Measurements from ENCODE around the gene ROBO1. TPM values are rescaled to one million over a fixed set of nuclear protein-coding genes. Genes with fewer than 3 reads are reported as not detected.

The ROBO1 gene
- total RNA-seq, 1 experiment from 2014 or later = 0.25 TPM

DNA sequence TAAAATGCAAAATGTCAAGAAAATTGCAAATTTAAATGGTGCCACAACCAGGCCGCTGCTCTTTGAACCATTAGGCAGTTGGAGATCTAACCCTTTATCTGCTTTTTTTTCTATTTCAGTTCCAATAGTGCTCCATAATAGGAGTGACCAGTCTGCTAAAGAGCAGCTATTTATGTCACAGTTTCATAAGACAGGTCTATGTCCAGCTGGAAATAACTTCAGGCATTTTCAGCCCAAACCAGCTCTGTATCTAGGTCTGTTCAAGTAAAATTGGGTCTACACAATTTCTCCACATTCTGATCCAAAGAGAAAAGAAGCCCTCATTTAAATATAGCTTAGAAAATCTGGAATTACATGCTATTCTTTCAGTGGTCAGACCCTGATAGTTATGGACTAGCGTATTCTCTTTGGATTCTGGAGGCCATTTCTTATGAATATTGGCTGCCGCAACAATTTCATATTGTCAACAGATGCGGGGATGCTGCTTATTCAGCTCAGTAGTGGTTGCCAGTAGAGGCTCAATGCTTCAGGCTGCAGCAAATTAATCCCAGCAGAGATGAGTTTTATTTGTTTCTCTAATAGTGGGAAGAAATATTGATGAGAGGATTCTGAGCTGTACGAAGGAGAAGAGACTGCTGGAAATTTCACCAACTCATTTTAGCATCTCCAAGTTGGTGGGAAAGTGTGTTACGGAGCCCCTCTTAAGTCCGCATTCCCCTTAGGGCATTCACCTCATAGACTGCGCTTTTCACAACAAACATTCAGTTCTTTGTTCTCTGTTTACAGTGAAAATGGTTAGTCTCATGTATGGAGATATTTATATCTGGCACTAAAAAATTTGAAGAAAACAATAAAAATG lies 887.0 kb downstream of the ROBO1 start:
- no peak for DNase-seq (ENCODE audit: low spot score)

DNA sequence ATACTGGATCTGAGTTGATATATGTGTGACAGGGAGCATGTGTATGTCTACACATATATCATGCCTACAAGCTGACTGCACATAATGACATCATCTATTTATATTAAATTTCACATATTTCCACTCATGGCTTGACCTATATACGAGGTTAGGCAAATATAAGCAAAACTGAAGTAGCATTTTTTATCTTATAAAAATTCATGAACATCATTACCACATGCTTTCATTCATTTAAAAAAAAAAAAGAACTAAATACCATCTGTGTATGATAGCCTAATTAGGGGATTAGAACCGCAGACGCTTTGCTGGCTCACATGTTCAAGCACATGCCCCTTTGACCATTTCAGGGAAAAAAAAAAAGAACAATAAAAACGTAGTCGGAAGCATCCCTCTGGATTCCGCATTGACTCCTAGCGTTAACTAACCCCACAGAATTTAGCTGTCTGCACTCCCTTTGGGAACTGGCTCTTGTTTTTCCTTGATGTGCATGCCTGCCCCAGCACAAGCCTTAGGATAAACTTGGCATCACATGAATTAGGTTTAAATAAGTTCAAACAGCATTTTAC lies 888.4 kb downstream of the ROBO1 start:
- no peak for DNase-seq (ENCODE audit: low spot score)

DNA sequence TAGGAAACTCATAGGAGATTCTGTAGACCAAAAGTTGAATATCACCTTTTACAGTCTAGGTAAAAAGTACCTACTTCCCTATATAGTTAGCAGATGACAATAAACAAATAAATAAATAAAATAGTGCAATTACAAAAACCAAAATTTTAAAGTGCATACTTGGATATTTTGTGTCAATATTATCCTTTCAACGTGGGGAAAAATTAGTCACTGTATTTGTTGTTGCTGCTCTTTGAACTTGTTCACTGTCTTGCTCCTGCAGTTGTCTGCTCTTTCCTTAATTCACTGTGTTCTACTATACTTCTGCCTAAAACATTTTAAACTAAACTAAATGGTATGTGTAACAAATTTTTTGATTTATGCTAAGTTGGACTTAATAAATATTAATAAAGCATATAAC lies 889.0 kb downstream of the ROBO1 start:
- no peak for DNase-seq (ENCODE audit: low spot score)

DNA sequence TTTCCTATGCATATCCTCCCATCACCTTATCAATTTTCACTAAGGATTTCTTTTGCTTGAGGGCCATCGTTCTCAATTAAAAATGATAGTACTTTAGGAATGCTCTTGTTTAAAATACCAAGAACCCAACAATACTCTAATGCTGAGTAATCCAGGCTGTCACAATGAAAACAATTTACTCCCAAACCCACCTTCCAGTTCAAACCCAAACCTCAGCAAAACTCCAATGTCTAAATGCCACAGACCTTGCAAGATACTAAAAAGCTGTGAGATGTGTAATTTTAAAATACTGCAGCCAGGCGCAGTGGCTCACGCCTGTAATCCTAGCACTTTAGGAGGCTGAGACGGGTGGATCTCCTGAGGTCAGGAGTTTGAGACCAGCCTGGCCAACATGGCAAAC lies 889.8 kb downstream of the ROBO1 start:
- no peak for DNase-seq (ENCODE audit: low spot score)

DNA sequence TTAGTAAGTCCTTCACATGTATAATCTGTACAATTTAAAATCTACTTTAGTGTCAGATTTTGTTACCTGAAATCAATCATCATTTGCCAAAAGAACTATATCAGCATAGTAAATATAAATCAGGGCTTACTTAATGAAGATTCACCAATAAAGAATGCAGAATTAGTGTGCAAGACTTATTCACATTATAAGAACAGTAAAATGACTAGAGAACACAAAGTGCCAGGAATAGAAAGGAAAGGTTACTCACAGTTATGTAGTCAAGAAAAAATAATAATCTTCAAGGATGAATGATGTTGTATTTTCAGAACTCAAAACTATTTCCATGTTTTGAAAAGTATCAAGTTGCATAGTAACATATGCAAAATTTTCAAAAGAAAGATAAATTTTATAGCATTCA lies 891.9 kb downstream of the ROBO1 start:
- no peak for DNase-seq (ENCODE audit: low spot score)

DNA sequence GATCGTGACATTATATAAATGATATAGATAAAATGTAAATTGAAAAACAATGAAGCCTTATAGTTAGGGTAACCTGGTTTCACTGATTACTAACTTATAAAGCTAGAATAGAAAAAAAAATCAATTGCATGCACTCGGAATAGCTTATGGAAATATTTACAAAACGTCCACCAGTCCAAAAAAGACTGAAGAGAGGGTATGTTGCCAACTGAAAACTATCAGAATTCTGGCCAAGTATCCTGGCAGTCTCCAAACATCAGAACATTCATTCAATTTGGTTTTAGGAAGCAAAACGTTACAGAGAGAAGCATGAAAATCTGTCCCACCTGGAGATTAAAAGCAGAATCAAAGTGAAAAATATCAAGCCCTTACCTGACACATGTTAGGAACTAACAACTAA lies 892.4 kb downstream of the ROBO1 start:
- no peak for DNase-seq (ENCODE audit: low spot score)

DNA sequence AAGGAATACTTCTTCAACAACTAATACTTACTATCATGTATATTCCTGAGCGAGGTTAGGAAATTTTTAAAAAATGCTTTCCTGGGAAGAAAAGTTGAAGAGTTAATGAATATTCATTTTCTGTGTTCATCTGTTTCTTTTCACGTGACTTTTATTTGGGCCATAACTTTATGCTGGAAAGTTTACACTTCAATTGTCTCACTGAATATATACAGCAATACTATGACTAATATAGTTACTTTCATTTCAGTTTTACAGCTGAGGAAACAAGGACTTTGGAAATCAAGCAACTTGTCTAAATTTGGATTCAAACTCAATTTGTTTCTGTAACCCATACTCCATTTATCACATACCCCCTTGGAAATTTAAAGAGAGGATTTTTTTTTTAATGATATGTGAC lies 894.2 kb downstream of the ROBO1 start:
- no peak for DNase-seq (ENCODE audit: low spot score)

DNA sequence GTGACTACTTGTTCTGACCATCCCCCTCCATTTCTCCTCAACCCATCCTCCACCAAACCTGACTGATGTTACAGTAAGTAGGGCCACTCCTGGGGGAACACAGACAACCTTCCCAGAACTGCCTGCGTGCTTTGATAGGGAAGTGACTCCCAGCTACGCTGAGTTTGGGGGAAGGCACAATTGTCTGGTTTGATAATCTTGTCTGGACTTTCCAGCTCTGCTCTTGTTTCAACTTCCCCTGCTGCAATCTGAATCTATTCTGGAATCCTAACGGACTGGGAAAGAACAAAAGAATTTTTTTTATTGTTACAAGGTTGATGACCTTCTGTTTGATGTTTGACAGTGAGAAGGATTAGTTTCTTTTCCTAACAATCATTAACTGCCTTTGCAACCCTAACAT lies 895.6 kb downstream of the ROBO1 start:
- DNase-seq (ENCODE audit: low spot score) = no peak

DNA sequence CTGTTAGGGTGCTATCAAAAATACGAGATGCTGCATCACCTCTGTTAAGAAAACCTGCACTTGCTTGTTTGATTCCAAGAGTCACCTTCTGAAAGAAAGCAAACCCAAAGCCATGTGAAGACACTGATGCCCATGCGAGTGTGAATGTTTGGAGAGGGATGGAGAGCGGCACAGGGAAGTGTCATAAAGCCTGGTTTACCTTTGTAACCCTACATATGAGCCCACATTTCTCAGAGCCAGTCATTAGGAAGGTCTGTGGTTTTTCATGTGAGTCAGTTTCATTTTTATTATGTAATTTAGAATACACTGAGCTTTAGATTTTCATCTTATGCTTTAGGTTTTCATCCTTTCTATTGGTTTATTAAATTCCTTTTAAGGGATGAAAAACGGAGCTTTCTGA lies 896.8 kb downstream of the ROBO1 start:
- no peak for DNase-seq (ENCODE audit: low spot score)

DNA sequence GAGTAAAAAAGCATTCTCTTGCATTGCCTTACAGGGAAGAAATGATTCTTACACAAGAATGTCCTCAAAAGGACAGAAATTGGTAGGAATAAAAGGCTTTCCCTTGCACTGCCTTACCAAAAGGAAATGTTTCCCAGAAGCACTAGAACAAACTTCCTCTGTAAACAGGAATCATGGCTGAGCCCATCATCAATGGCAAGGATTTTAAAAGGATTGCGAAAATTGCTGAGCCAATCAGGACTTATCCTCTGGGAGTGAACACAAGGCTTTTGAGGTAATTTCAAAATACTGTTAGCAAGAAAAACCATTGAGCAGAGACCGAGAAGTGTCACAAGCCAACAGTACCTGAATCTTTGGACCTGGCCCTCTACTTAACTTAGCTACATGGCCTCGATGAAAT lies 897.3 kb downstream of the ROBO1 start:
- DNase-seq (ENCODE audit: low spot score) = no peak

DNA sequence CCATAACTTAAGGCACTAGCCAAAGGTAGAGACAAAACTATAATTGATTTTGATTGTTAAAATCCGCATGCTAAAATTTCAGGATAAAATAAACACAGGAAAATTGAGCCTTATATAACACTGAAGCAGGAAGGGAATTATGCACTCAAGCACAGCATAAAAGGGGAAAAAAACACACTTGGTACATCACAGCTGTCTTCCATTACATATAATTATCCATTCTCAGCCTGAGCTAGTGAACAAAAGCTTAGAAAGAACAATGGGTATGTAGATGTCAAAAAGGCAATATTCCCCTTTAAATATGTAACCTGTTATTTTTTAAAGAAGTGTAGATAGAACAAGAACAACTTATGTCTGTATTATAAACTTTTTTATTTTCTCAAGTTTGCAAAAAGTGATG lies 899.2 kb downstream of the ROBO1 start:
- no peak for DNase-seq (ENCODE audit: low spot score)

DNA sequence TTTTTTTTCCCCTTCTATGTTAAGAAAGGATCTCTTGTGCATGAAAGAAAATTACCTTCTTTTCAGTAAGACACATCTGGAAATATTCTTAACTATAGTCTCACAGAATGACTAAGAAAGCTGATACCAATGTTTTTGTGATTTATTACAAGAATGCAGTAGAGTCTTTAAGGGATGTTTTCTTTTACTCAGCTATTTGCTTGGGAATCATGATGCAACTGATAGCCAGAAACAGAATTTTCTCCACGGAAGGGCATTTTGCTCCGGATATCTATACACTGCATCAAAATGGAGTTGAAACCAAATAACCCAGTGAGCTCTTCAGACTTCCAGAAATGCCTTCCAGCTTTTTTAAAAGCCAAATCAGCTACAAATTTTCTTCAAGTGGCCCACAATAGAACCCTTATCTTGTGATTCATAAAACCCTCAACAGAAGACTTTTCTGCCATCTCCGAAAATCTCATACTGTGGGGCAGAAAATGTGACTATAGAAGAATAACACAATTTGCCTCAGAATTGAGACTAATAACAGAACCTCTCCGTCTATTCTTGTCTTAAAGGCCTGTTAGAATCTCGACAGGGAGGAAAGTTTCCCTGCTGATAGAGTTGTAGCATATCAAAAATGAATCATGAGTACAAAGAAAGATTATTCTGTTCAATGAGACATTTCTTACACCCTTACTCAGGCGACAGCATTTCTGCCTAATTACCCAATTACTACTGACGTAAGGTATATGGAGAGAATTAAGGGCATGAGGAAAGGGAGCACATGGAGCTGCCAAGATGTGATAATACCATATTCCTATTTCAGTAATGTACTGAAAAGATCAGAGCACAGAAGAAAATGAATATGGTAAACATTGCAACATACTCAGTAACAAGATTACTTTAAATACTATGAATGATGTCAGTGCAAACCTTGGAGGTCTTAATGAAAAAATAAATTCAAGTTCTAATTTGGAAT lies 900.1 kb downstream of the ROBO1 start:
- no peak for DNase-seq (ENCODE audit: low spot score)

DNA sequence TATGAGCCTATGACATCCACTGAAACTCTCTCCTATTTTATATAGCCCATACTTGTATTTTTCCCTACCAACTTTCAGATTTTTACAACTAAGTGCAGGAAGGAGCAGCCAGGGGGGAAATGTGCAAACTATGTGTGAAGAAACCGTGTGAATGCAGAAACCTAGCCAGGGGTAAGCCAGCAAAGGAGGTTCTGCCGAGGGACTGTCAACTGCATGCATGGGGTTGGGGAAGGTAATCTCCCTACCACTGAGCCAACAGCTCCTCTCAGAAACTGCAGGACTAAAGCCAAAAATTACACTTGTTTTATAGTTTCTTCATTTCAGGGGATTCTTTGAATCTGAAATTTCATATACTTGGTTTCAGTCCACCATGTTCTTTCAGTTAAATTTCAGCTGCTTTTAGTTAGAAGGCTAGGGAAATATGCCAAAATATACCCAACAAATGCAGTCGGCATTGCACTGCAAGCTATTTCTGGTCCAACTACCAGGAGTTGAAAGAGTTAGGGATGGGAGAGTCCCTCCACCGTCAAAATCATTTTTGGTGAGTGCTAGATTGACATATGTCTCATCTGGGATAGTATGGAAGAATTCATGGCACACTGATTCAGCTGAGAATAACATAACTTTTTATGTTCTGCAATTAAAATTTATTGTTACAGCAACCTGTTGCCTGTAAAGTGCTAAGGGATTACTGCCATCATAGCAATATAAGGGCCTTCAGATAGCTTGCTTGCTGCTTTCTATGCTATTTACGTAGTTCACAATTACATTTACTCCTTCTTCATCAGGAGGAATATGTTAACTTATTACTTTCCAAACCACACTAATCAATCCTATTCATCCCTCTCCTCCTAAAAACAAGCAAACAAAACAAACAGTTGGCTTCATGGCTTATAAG lies 904.2 kb downstream of the ROBO1 start:
- DNase-seq (ENCODE audit: low spot score) = no peak

DNA sequence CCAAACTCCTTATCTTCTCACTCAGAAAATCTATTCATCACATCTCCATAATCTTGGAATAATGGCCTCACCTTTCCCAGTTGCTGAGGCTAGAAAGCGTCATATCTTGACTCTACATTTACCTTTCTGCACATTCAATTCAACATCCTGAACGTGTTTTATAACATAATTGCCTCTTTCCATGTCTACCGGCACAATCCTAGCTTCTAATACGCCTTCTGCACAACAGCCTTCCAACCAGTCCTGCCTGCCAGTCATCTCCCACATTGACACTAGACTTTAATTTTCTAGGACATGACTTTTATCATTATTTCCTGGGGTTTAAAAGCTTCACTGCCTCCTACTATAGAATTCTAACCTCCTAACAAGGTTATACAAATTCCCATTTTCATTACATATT lies 906.6 kb downstream of the ROBO1 start:
- DNase-seq (ENCODE audit: low spot score) = no peak

DNA sequence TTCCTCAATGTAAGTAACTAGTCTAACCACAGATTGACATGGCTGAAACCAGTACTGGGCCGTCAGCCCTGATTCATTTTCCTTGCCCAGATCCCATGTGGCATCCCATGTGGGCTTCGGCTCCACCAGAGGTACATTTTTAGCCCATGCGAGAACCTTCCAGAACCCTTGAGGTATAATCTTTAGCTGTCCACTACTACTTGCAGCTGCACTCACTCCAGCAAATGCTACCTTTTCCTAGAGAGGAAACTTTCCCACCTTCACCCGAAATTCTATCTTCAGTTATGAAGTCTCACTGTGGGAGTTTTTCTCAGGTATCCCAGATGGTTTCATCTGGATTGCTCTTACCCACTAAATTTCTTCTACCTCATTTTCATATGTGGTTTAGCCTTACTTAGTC lies 907.2 kb downstream of the ROBO1 start:
- DNase-seq (ENCODE audit: low spot score) = no peak

DNA sequence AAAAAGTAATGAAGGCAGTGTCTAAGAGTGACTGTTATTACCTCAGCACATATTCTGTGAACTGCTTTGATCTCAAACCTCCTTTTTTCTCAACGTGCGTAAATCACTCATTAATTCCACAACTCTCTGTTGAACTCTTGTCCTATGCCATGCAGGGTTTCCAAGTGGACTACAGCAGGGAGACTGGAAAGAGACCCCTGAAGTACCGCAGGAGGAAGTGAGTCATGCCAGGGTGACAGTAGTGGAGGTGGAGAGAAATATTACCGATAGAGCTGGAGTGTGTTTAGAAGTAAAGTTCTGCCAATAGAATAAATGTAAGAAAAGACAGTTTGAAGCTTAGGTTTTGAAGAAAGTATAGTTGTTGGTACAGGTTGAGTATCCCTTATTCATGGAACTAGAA lies 908.9 kb downstream of the ROBO1 start:
- DNase-seq (ENCODE audit: low spot score) = no peak

DNA sequence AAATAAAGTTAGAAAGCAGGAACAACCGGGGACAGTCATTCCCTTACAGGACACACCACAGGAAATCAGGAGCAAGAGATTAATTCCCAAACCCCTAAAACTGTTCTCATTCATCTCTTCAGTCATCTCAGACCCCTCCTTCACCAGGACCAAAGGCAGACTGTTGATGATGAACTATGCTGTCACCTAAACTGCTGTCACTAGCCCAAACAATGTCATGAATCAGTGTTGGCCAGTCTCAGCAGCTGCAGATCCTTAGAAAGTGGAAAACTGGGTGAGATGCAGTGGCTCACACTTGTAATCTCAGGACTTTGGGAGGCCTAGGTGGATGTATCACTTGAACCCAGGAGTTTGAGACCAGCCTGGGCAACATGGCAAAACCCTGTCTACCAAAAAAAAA lies 909.6 kb downstream of the ROBO1 start:
- DNase-seq (ENCODE audit: low spot score) = no peak

DNA sequence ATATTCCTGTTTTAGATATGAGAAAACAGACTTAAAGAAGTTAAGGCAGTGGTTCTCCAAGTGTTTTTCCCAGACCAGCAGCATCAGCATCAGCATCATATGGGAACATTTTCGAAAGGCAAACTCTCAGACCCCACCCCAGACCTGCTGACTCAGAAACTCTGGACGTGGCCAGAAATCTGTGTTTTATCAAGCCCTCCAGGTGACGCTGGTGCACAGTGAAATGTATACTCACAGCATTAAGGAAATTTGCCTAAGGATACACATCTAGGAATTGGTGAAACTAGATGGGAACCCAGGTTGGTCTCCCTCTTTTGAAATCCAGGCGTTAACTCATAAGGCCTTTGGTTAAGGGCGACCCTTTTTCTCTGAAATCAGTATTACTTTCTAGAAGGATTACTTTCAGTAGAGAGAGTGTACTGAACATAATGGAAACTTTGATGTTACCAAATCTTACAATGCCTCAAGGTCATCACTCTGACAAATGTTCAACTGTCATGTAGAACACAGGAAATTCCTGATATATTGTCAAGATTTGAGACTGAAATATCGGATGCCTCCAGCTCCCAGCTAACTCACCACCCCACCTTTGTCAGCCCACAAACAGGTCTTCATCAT lies 910.2 kb downstream of the ROBO1 start:
- no peak for DNase-seq (ENCODE audit: low spot score)

DNA sequence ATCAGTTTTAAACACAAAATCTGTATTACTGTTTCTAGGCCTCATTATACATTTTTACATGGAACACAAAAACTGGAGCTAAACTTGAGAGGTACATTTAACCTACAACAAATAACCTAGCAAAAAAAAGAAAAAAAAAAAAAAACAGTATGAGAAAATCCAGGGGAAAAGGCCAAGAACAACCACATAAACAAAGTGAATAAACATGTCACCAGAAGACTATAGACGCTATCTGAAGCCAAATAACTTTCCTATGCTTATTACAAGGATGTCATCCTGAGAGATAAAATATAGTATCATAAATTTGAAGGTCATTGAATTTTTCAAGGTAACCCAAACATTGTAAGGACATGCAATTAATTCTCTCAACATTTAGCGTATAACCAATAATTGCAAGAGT lies 911.6 kb downstream of the ROBO1 start:
- DNase-seq (ENCODE audit: low spot score) = no peak

DNA sequence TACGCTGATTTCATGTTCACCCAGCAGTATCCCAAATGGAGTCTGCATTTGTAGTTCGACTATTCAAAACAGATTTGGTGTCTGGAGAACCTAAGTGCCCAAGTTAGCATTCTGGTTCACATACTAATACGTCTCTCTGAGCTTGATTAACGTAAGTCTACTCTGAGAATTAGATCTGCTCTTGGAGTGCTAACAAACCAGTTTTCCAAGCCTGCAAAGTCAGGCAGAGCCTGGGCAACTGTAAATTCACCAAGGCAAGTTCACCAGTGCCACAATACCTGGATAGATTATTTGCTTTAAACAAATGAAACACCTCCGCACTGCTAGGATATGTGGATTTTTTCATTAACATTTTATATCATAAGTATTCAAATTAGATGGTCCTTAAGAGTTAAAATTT lies 912.6 kb downstream of the ROBO1 start:
- no peak for DNase-seq (ENCODE audit: low spot score)
